ENCODE measurements around the gene DDX39B. TPM values are rescaled to one million over a fixed set of nuclear protein-coding genes. Genes with fewer than 3 reads are reported as not detected.

The DDX39B gene
- total and polyA plus RNA-seq, 2 of the 4 experiments (the other 2 are of a cell fraction), result 371 to 796 TPM

GRCh38 chr6:31485055-31485454 lies 56.7 kb downstream of the DDX39B start:
- H3K27ac ChIP-seq (ENCODE audit: insufficient read depth, low read length), result no peak overlapping the region
- peak overlapping the region; percentile 68; the same call in 1 of the 2 replicates for H3K14ac ChIP-seq (replicated peaks; ENCODE audit: low read depth, low read length)
- H2AFZ ChIP-seq (replicated peaks; ENCODE audit: low read length, poor library complexity), result peak overlapping the region; percentile 82
- ATAC-seq (ENCODE audit: low read depth) (no peak; the same call in 1 of the 2 replicates), DNase-seq (peak; percentile 38)
- TF ChIP-seq RCOR1 (IDR thresholded peaks at IDR 0.05; ENCODE audit: insufficient replicate concordance, low read length), result no peak
- no peak for TF ChIP-seq MAFK (IDR thresholded peaks at IDR 0.05; ENCODE audit: low read depth, low read length)
- TF ChIP-seq CEBPB (IDR thresholded peaks at IDR 0.05; ENCODE audit: low read depth, low read length), result peak; percentile 83
- TF ChIP-seq, protein P1, sequence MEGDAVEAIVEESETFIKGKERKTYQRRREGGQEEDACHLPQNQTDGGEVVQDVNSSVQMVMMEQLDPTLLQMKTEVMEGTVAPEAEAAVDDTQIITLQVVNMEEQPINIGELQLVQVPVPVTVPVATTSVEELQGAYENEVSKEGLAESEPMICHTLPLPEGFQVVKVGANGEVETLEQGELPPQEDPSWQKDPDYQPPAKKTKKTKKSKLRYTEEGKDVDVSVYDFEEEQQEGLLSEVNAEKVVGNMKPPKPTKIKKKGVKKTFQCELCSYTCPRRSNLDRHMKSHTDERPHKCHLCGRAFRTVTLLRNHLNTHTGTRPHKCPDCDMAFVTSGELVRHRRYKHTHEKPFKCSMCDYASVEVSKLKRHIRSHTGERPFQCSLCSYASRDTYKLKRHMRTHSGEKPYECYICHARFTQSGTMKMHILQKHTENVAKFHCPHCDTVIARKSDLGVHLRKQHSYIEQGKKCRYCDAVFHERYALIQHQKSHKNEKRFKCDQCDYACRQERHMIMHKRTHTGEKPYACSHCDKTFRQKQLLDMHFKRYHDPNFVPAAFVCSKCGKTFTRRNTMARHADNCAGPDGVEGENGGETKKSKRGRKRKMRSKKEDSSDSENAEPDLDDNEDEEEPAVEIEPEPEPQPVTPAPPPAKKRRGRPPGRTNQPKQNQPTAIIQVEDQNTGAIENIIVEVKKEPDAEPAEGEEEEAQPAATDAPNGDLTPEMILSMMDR (conservative IDR thresholded peaks at IDR 0.05; ENCODE audit: low read depth, low read length), result no peak
- no peak overlapping the region for H2AK5ac ChIP-seq (ENCODE audit: low read depth, low read length)
- ChIA-PET POLR2A (ENCODE audit: unreplicated experiment) (no interaction called here), CTCF (no interaction called here)
- intact Hi-C loops (cut with micrococcal nuclease), result no loop called here
- no peaks in the 10 kb centered on the region for H4K20me1 ChIP-seq (ENCODE audit: insufficient read depth, low read length)
- H3K4me1 ChIP-seq (ENCODE audit: control insufficient read depth, insufficient read depth, low read length), result peaks cover 2% of the 10 kb centered on the region; the same call in 1 of the 2 replicates
- peak overlapping the region; percentile 72 for H4K91ac ChIP-seq (ENCODE audit: insufficient read depth, low read depth, low read length)
- no peaks in the 10 kb centered on the region for H3K36me3 ChIP-seq (ENCODE audit: control insufficient read depth, insufficient read depth, low read length)
- no peak overlapping the region for H3K4me3 ChIP-seq (ENCODE audit: insufficient read depth, low read depth, low read length)
- H2BK120ac ChIP-seq (ENCODE audit: low read depth, low read length), result peak overlapping the region; percentile 93
- peak overlapping the region; percentile 88; the same call in 1 of the 2 replicates for H2BK20ac ChIP-seq (ENCODE audit: low read depth, low read length)
- peak overlapping the region; percentile 34 for H2BK5ac ChIP-seq (ENCODE audit: low read depth, low read length, poor library complexity, severe bottlenecking)
- no peaks in the 10 kb centered on the region for H3K9me3 ChIP-seq (ENCODE audit: control insufficient read depth, insufficient read depth, low read length)
- in situ Hi-C loops (cut with MboI; ENCODE audit: low sequenced_read_pairs), result no loop called here
- H3K4ac ChIP-seq (ENCODE audit: low read depth, low read length), result peak overlapping the region; percentile 52; the same call in 1 of the 2 replicates
- dilution Hi-C loops (cut with HindIII; ENCODE audit: low sequenced_read_pairs, unreplicated experiment), result no loop called here
- peak overlapping the region in 1 of 2 experiments; percentile 66; a peak in 3 of 4 replicates for H4K8ac ChIP-seq (ENCODE audit: low read depth in 2 of 2, low read length in 2 of 2)
- H3K9ac ChIP-seq (ENCODE audit: low read depth, low read length), result no peak overlapping the region
- no peak overlapping the region for H3K18ac ChIP-seq (ENCODE audit: low read depth, low read length)
- WGBS, 2 experiments (ENCODE audit: extremely low coverage in 2 of 2, insufficient read length in 1 of 2), result no CpG with 5 or more reads among the region's 1 CpG
- H2BK15ac ChIP-seq (ENCODE audit: low read depth, low read length), result no peak overlapping the region; the same call in 2 of the 3 replicates
- BruUV-seq (replicated peaks), result no TSS peak
- no peak overlapping the region; the same call in 1 of the 2 replicates for H4K5ac ChIP-seq (ENCODE audit: low read depth, low read length)
- H3K4me2 ChIP-seq (ENCODE audit: low read depth, low read length), result peak overlapping the region; percentile 83; the same call in 1 of the 2 replicates
- no peaks in the 10 kb centered on the region for H3K9me1 ChIP-seq (ENCODE audit: insufficient read depth, low read length)
- peaks cover 0 to 4% of the 10 kb centered on the region in 2 experiments; a peak in 1 of 4 replicates for H3K79me1 ChIP-seq (ENCODE audit: low read depth in 1 of 2, low read length in 2 of 2)
- peak overlapping the region; percentile 41; the same call in 1 of the 2 replicates for H3K56ac ChIP-seq (ENCODE audit: extremely low read depth, insufficient read depth, low read length)
- H3K23ac ChIP-seq (ENCODE audit: low read depth, low read length), result 0 out of 2 replicates have a peak overlapping the region, but pooled peaks have one; percentile 76
- H2AK9ac ChIP-seq (replicated peaks; ENCODE audit: low read depth, low read length, poor library complexity), result no peak overlapping the region
- peaks cover 3% of the 10 kb centered on the region; the same call in 1 of the 2 replicates for H3K27me3 ChIP-seq (ENCODE audit: control insufficient read depth, insufficient read depth, low read length)
